Panc1 (cell line): ENCODE data around the gene MAPKAPK5. TPM values are rescaled to one million over a fixed set of nuclear protein-coding genes. Genes with fewer than 3 reads are reported as not detected.
"Not testable (repeated sequence)": the region's sequence is repeated elsewhere in the genome, so short reads cannot be mapped to it uniquely, and the experiment has no call there.

ENCODE experiments used
- ATAC-seq: fragments of 200-7000 bp; cut with Tn5 transposase; 2 replicates; pipeline ENCODE4 v1.9.1; 2020; ENCODE audit warnings: mild to moderate bottlenecking, moderate library complexity
- BruUV-seq: library from RNA; stranded (reverse); fragments of 400-500 nt; replicated peaks from 2 replicates; lab custom pipeline; 2021; lab: Mats Ljungman, UMichigan
- CTCF ChIA-PET: fragments of 300-600 bp; sonication (Branson Sonifier 250); formaldehyde crosslinking; loops from one replicate; lab custom pipeline; 2022; ENCODE audit warnings: antibody characterized with exemption; lab: Charles Lee
- POLR2A ChIA-PET: fragments of 300-600 bp; sonication (Branson Sonifier 250); formaldehyde crosslinking; loops from one replicate; lab custom pipeline; 2022; ENCODE audit warnings: antibody characterized with exemption; lab: Charles Lee
- DNase-seq: peaks from one replicate; pipeline ENCODE4 v3.0.0-alpha.2; 2010; ENCODE audit warnings: low read depth, low spot score
- H3K27ac ChIP-seq: 2 replicates; pipeline ENCODE4 v1.5.1; 2011; ENCODE audit warnings: mild to moderate bottlenecking, low read length, inconsistent platforms
- H3K27me3 ChIP-seq: fragments of 200-500 bp; sonication (Bioruptor generic); 2 replicates; pipeline ENCODE4 v1.6.0; 2014; ENCODE audit warnings: low read length, inconsistent platforms; ENCODE audit not compliant: control insufficient read depth, insufficient read depth
- H3K36me3 ChIP-seq: fragments of 200-500 bp; sonication (Bioruptor generic); 2 replicates; pipeline ENCODE4 v1.5.1; 2014; ENCODE audit warnings: inconsistent platforms, mild to moderate bottlenecking, low read length, moderate library complexity; ENCODE audit not compliant: control insufficient read depth, insufficient read depth
- H3K4me1 ChIP-seq: 2 replicates; pipeline ENCODE4 v1.5.1; 2011; ENCODE audit warnings: inconsistent platforms, mild to moderate bottlenecking, low read length, moderate library complexity; ENCODE audit not compliant: control insufficient read depth, insufficient read depth
- H3K4me3 ChIP-seq, 2 experiments: 2 replicates each; pipeline ENCODE4 v1.5.1; 2011 to 2012; ENCODE audit warnings: low read depth in 2 of 2, low read length in 2 of 2, mild to moderate bottlenecking in 2 of 2, inconsistent platforms in 1 of 2, moderate library complexity in 1 of 2
- H3K9me3 ChIP-seq: fragments of 200-500 bp; sonication (Bioruptor generic); 2 replicates; pipeline ENCODE4 v1.5.1; 2014; ENCODE audit warnings: low read depth, mild to moderate bottlenecking, inconsistent platforms, low read length, moderate library complexity; ENCODE audit not compliant: control insufficient read depth, insufficient read depth
- CTCF ChIP-seq: fragments of 450-650 bp; IDR thresholded peaks from 2 replicates; pipeline ENCODE4 v1.5.1; 2017; ENCODE audit warnings: mild to moderate bottlenecking
- POLR2AphosphoS5 ChIP-seq: IDR thresholded peaks from 2 replicates; pipeline ENCODE4 v1.6.1; 2012; ENCODE audit warnings: mild to moderate bottlenecking, low read depth, low read length, moderate library complexity
- REST ChIP-seq, 2 experiments: IDR thresholded peaks; 2 replicates each; pipeline ENCODE4 v1.6.1; 2011 to 2012; ENCODE audit warnings: low read depth in 2 of 2, control low read depth in 1 of 2, low read length in 1 of 2, mild to moderate bottlenecking in 1 of 2, moderate library complexity in 1 of 2; ENCODE audit not compliant: insufficient read depth in 1 of 2
- SIN3A ChIP-seq: IDR thresholded peaks from 2 replicates; pipeline ENCODE4 v1.6.1; 2012; ENCODE audit warnings: low read depth, mild to moderate bottlenecking, low read length, moderate library complexity, borderline replicate concordance; ENCODE audit not compliant: insufficient read depth
- TCF7L2 ChIP-seq: IDR thresholded peaks from 2 replicates; pipeline ENCODE4 v1.6.1; 2011; ENCODE audit warnings: mild to moderate bottlenecking, low read depth, low read length, inconsistent platforms
- in situ Hi-C: cut with HindIII; loops from 2 replicates; pipeline ENCODE4 v1.10.0; 2016; ENCODE audit warnings: low sequenced_read_pairs, low pct_unique_long_range_greater_than_20kb
- intact Hi-C: fragments of 100-400 bp; cut with micrococcal nuclease; formaldehyde crosslinking; loops from one replicate; pipeline ENCODE4 v1.10.0; 2022; ENCODE audit not compliant: unreplicated experiment
- total RNA-seq: library from RNA; stranded (reverse); gene quantifications from one replicate; pipeline ENCODE4 v1.2.1, GENCODE V29; 2021; ENCODE audit not compliant: unreplicated experiment

The MAPKAPK5 gene
- total RNA-seq, 1 experiment from 2014 or later: 49.7 TPM

DNA sequence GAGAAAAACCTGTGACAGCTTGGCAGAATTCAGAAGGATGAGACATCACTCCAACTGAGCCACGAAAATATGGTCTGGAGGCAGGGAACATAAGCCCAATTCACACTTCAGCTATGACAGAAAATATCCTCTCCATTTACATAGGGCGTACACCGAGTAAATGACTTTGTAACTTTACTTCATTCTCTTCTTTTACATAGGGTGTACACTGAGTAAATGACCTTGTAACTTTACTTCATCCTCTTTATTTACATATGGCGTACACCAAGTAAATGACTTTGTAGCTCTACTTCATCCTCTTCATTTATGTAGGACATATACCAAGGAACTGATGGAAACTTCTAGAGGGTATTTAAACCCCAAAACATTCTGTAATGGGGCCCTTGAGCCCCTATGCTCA lies 14.1 kb upstream of the MAPKAPK5 start:
- H3K4me1 ChIP-seq: peaks cover 2% of the 10 kb centered on the region; the same call in 1 of the 2 replicates
- no peaks in the 10 kb centered on the region for H3K27me3 ChIP-seq
- in situ Hi-C loops: no loop called here
- TF ChIP-seq SIN3A (no peak), POLR2AphosphoS5 (no peak), REST (IDR thresholded peaks at IDR 0.05; ENCODE audit: insufficient read depth in 1 of 2, low read depth in 2 of 2, low read length in 1 of 2) (no peak), CTCF (no peak)
- ChIA-PET POLR2A (no interaction called here), CTCF (no interaction called here)
- H3K9me3 ChIP-seq: no peaks in the 10 kb centered on the region
- BruUV-seq: no TSS peak
- ATAC-seq: no peak
- H3K36me3 ChIP-seq: no peaks in the 10 kb centered on the region
- intact Hi-C loops: no loop called here
- H3K27ac ChIP-seq: no peak overlapping the region
- no peak overlapping the region for H3K4me3 ChIP-seq
- DNase-seq: no peak

GRCh38 chr12:111828338-111828979 lies 13.6 kb upstream of the MAPKAPK5 start:
- no peak for TF ChIP-seq SIN3A
- TF ChIP-seq TCF7L2: no peak
- no peak for TF ChIP-seq CTCF
- TF ChIP-seq POLR2AphosphoS5: no peak
- no peak for TF ChIP-seq REST (IDR thresholded peaks at IDR 0.05; ENCODE audit: insufficient read depth in 1 of 2, low read depth in 2 of 2, low read length in 1 of 2)
- intact Hi-C loops (no loop called here), in situ Hi-C loops (no loop called here)
- H3K27ac ChIP-seq: no peak overlapping the region
- ATAC-seq (no peak), DNase-seq (no peak)
- H3K36me3 ChIP-seq: no peaks in the 10 kb centered on the region
- H3K27me3 ChIP-seq: no peaks in the 10 kb centered on the region
- H3K9me3 ChIP-seq: no peaks in the 10 kb centered on the region
- H3K4me1 ChIP-seq: peaks cover 2% of the 10 kb centered on the region; the same call in 1 of the 2 replicates
- ChIA-PET POLR2A (no interaction called here), CTCF (no interaction called here)
- no TSS peak for BruUV-seq
- H3K4me3 ChIP-seq: no peak overlapping the region

- H3K9me3 ChIP-seq, H3K27me3 ChIP-seq, in situ Hi-C loops, ATAC-seq, H3K4me3 ChIP-seq, DNase-seq, H3K27ac ChIP-seq, POLR2A ChIA-PET, H3K36me3 ChIP-seq, H3K4me1 ChIP-seq, intact Hi-C loops, CTCF ChIA-PET, BruUV-seq: not testable (repeated sequence)
These were observed 12.4 kb upstream of the MAPKAPK5 start for GRCh38 chr12:111829635-111830034.
